ENCODE measurements around the gene PRKAR2B. TPM values are rescaled to one million over a fixed set of nuclear protein-coding genes. Genes with fewer than 3 reads are reported as not detected.

The PRKAR2B gene
- total RNA-seq, 4 donors from 2014 or later = 7.1 to 22.8 (median 12.9) TPM

DNA sequence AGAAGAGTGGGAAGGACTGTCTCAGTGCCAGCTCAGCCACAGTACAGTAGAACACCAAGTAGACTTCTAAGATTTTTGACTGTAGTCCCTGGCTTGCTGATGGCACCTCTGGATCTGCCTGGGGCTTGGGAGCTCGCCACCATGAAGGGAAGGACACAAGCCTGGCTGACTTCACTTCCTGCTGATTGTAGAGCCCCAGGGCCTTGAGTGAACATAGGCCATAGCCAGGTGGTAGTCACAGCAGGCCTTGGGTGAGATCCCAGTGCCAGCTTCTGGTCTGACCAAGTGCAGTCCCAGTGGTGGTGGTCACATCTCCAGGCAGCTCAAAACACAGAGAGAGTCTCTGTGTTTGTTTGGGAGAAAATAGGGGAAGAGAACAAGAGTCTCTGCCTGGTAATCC, 66.7 kb downstream of the PRKAR2B start:
- no peaks in the 10 kb centered on the region for H3K27me3 ChIP-seq
- intact Hi-C loops (cut with DNase I; ENCODE audit: low total_unique reads) (no loop called here), in situ Hi-C loops (cut with MboI; ENCODE audit: low pct_ligation_motif_present in 1 of 4, low pct_unique_long_range_greater_than_20kb in 1 of 4, low sequenced_read_pairs in 3 of 4) (no loop called here)
- H3K36me3 ChIP-seq = no peaks in the 10 kb centered on the region
- TF ChIP-seq POLR2A (IDR thresholded peaks at IDR 0.05) (no peak), EP300 (IDR thresholded peaks at IDR 0.05; ENCODE audit: low read depth) (no peak), POLR2AphosphoS5 (IDR thresholded peaks at IDR 0.05) (no peak)
- no peak for DNase-seq
- no peak overlapping the region for H3K4me3 ChIP-seq
- H3K27ac ChIP-seq = no peak overlapping the region
- 67% methylated on average over 1 of the region's 1 CpG; no CpG with 5 or more reads in 1 of the 2 donors for WGBS, 2 donors (ENCODE audit: low coverage in 1 of 2)
- H3K4me1 ChIP-seq = no peaks in the 10 kb centered on the region
- no peaks in the 10 kb centered on the region for H3K9me3 ChIP-seq

DNA sequence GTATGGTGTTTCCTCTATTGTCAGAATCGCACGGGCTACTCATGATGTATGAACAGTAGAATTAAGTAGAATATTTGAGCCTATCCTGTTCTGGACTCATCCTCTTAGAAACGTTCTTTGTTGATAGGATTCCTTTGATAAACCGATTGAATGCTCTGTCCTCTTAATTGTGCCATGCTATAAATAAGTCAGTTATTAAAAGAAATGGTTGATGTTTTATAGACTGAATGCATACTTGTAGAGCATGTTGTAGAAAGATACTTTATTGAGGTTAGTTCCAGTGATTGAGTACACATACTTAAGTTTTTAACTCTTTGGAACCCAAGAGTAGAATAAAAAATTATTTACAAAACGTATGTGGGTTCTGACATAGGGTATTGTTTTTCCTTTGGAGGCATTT, 69.4 kb downstream of the PRKAR2B start:
- in situ Hi-C loops (cut with MboI; ENCODE audit: low pct_ligation_motif_present in 1 of 4, low pct_unique_long_range_greater_than_20kb in 1 of 4, low sequenced_read_pairs in 3 of 4) (no loop called here), intact Hi-C loops (cut with DNase I; ENCODE audit: low total_unique reads) (no loop called here)
- H3K4me3 ChIP-seq = no peak overlapping the region
- no peaks in the 10 kb centered on the region for H3K36me3 ChIP-seq
- no peak overlapping the region for H3K27ac ChIP-seq
- TF ChIP-seq POLR2A (IDR thresholded peaks at IDR 0.05) (no peak), EP300 (IDR thresholded peaks at IDR 0.05; ENCODE audit: low read depth) (no peak)
- TF ChIP-seq, protein P1, sequence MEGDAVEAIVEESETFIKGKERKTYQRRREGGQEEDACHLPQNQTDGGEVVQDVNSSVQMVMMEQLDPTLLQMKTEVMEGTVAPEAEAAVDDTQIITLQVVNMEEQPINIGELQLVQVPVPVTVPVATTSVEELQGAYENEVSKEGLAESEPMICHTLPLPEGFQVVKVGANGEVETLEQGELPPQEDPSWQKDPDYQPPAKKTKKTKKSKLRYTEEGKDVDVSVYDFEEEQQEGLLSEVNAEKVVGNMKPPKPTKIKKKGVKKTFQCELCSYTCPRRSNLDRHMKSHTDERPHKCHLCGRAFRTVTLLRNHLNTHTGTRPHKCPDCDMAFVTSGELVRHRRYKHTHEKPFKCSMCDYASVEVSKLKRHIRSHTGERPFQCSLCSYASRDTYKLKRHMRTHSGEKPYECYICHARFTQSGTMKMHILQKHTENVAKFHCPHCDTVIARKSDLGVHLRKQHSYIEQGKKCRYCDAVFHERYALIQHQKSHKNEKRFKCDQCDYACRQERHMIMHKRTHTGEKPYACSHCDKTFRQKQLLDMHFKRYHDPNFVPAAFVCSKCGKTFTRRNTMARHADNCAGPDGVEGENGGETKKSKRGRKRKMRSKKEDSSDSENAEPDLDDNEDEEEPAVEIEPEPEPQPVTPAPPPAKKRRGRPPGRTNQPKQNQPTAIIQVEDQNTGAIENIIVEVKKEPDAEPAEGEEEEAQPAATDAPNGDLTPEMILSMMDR (IDR thresholded peaks at IDR 0.05) = no peak
- H3K27me3 ChIP-seq = no peaks in the 10 kb centered on the region
- WGBS, 2 donors (ENCODE audit: low coverage in 1 of 2) = 62 to 76% methylated on average over 5 of the region's 5 CpGs
- no peaks in the 10 kb centered on the region for H3K9me3 ChIP-seq
- H3K4me1 ChIP-seq = no peaks in the 10 kb centered on the region
- no peak for DNase-seq

DNA sequence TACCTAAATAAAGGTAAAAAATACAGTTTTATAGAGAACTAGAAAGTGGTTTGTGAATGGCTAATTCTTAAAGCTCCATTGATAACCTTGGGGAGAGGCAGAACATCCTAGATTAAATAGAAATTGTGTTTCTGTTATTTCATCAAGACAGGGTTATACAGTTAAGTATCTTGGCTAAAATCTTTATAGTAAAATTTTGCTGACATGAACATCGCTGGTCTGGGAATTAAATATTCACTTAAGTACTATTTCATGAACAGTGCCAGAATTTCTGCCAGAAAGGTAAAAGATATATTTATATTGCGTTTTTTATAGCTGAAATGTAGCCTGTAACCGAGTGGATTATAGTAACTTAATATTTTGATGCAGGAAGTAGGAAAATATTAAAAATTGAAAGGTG, 70.6 kb downstream of the PRKAR2B start:
- no peak for DNase-seq
- H3K36me3 ChIP-seq = no peaks in the 10 kb centered on the region
- no peaks in the 10 kb centered on the region for H3K4me1 ChIP-seq
- intact Hi-C loops (cut with DNase I; ENCODE audit: low total_unique reads) (no loop called here), in situ Hi-C loops (cut with MboI; ENCODE audit: low pct_ligation_motif_present in 1 of 4, low pct_unique_long_range_greater_than_20kb in 1 of 4, low sequenced_read_pairs in 3 of 4) (no loop called here)
- no peak overlapping the region for H3K27ac ChIP-seq
- no peaks in the 10 kb centered on the region for H3K9me3 ChIP-seq
- 70 to 82% methylated on average over 3 of the region's 3 CpGs for WGBS, 2 donors (ENCODE audit: low coverage in 1 of 2)
- no peak for TF ChIP-seq POLR2A (IDR thresholded peaks at IDR 0.05)
- TF ChIP-seq, protein P1 (IDR thresholded peaks at IDR 0.05) = no peak
- no peak for TF ChIP-seq POLR2AphosphoS5 (IDR thresholded peaks at IDR 0.05)
- TF ChIP-seq EP300 (IDR thresholded peaks at IDR 0.05; ENCODE audit: low read depth) = no peak
- H3K4me3 ChIP-seq = no peak overlapping the region
- H3K27me3 ChIP-seq = no peaks in the 10 kb centered on the region

DNA sequence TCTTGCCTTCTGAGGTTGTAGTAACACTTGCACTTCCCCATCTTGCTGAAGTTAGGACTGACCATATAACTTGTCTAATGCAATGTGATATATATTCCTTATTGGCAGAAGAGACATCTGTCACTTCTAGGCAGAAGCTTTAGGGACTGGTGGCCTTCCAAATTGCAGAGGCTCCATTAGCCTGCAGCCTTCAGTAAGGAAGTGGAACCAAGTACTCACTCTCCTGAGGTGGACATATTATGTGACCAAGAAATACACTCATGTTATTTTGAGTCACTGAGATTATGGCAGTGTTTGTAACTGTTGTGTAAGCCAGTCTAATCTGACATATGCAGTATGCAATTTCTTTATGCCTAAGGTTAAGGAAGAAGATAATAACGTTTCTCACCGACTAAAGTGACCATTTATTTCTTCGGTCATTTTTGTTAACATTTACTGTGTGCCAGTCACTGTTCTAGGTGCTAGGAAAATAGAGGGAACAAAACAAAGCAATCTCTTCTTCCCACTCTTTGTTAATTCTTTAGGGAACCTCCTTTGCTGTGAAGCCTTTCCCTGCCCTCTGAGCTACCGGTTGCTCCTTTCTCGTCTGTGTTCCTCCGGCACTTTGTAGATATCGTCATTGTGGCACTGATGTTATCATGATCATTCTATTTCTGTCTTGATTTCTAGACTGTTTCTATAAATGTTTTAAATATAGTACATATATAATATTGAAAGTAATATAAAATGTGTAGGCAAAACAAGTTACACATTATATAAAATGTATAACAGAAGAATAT, 71.4 kb downstream of the PRKAR2B start:
- no peaks in the 10 kb centered on the region for H3K9me3 ChIP-seq
- DNase-seq = no peak
- 91 to 93% methylated on average over 7 of the region's 7 CpGs for whole genome bisulfite sequencing, 2 donors (ENCODE audit: low coverage in 1 of 2)
- in situ Hi-C loops (cut with MboI; ENCODE audit: low pct_ligation_motif_present in 1 of 4, low pct_unique_long_range_greater_than_20kb in 1 of 4, low sequenced_read_pairs in 3 of 4) = no loop called here
- TF ChIP-seq POLR2A (IDR thresholded peaks at IDR 0.05) = no peak
- TF ChIP-seq, protein P1 (IDR thresholded peaks at IDR 0.05) = no peak
- TF ChIP-seq POLR2AphosphoS5 (IDR thresholded peaks at IDR 0.05) = no peak
- TF ChIP-seq EP300 (IDR thresholded peaks at IDR 0.05; ENCODE audit: low read depth) = no peak
- no peaks in the 10 kb centered on the region for H3K36me3 ChIP-seq
- H3K27ac ChIP-seq = no peak overlapping the region
- H3K4me1 ChIP-seq = no peaks in the 10 kb centered on the region
- intact Hi-C loops (cut with DNase I; ENCODE audit: low total_unique reads) = no loop called here
- H3K27me3 ChIP-seq = no peaks in the 10 kb centered on the region
- H3K4me3 ChIP-seq = no peak overlapping the region

All from transverse colon (tissue), 4 donors.